Retinal pigment epithelial cell (primary cell): ENCODE measurements around the gene NEMP2.

Experiments used
- DNase-seq: peaks from one replicate; pipeline ENCODE4 v3.0.0-alpha.2; 2010; ENCODE audit warnings: low read depth
- H3K4me3 ChIP-seq: 2 replicates; pipeline ENCODE4 v1.5.1; 2011; ENCODE audit warnings: mild to moderate bottlenecking, low read length, control low read depth, moderate library complexity
- CTCF ChIP-seq: conservative IDR thresholded peaks from 2 replicates; pipeline ENCODE4 v1.5.1; 2011; ENCODE audit warnings: low read depth, low read length, control low read depth, inconsistent platforms

NEMP2 gene

GRCh38 chr2:190457256-190457655 is 77.3 kb downstream of the NEMP2 start:
- TF ChIP-seq CTCF = no peak
- no peak for DNase-seq
- H3K4me3 ChIP-seq = no peak overlapping the region

GRCh38 chr2:190456833-190457232 is 77.7 kb downstream of the NEMP2 start:
- DNase-seq = no peak
- no peak for TF ChIP-seq CTCF

GRCh38 chr2:190455358-190456095 is 79.0 kb downstream of the NEMP2 start:
- DNase-seq = no peak
- H3K4me3 ChIP-seq = no peak overlapping the region
- TF ChIP-seq CTCF = no peak

More at GRCh38 chr2:190456833-190457232, 77.7 kb downstream of the NEMP2 start:
- H3K4me3 ChIP-seq = no peak overlapping the region

DNA sequence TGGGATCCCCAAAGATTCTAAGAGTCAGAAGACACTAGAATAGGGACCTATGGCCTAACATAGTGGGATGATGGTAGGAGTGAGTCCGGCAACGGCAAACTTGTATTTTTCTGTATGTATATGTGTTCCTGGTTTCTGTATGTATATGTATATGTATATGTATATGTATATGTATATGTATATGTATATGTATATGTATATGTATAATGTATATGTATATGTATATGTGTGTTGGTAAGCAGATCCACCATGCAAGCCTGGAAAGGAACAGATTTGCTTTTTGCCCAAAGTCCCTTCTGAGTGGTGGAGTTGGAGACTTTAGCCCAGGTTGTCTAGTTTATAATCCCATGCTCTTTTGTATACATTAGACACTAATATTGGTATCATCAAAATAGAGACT is 79.7 kb downstream of the NEMP2 start:
- H3K4me3 ChIP-seq = no peak overlapping the region
- no peak for TF ChIP-seq CTCF
- DNase-seq = no peak
